Parathyroid adenoma (tissue), 2 donors: Measurements from ENCODE around the gene EIF2AK2.

Source experiments
- H2AFZ ChIP-seq: fragments of 300-600 bp; sonication (generic); one replicate; pipeline ENCODE4 v1.7.0; 2017; ENCODE audit warnings: antibody characterized with exemption, mild to moderate bottlenecking
- H3K27ac ChIP-seq: fragments of 300-600 bp; sonication (generic); one replicate; pipeline ENCODE4 v1.7.0; 2017
- H3K27me3 ChIP-seq: fragments of 300-600 bp; sonication (generic); one replicate; pipeline ENCODE4 v1.7.0; 2017; ENCODE audit warnings: low read length; ENCODE audit not compliant: control insufficient read depth, insufficient read depth
- H3K36me3 ChIP-seq: fragments of 300-600 bp; sonication (generic); one replicate; pipeline ENCODE4 v1.7.0; 2017; ENCODE audit warnings: low read length; ENCODE audit not compliant: control insufficient read depth, insufficient read depth
- H3K4me1 ChIP-seq: fragments of 300-600 bp; sonication (generic); one replicate; pipeline ENCODE4 v1.7.0; 2017; ENCODE audit warnings: control low read depth
- H3K4me2 ChIP-seq: fragments of 300-600 bp; sonication (generic); one replicate; pipeline ENCODE4 v1.7.0; 2017; ENCODE audit warnings: low read length
- H3K4me3 ChIP-seq: fragments of 300-600 bp; sonication (generic); one replicate; pipeline ENCODE4 v1.7.0; 2017; ENCODE audit warnings: low read depth, low read length
- H3K79me2 ChIP-seq: fragments of 300-600 bp; sonication (generic); one replicate; pipeline ENCODE4 v1.7.0; 2017; ENCODE audit warnings: control low read depth
- H3K9ac ChIP-seq: fragments of 300-600 bp; sonication (generic); one replicate; pipeline ENCODE4 v1.7.0; 2017; ENCODE audit warnings: mild to moderate bottlenecking
- H3K9me3 ChIP-seq: fragments of 300-600 bp; sonication (generic); one replicate; pipeline ENCODE4 v1.7.0; 2017; ENCODE audit warnings: low read length; ENCODE audit not compliant: control insufficient read depth
- CTCF ChIP-seq: fragments of 300-600 bp; sonication (generic); IDR thresholded peaks from one replicate; pipeline ENCODE4 v1.7.0; 2017; ENCODE audit warnings: antibody characterized with exemption, mild to moderate bottlenecking
- donor health status: primary hyperparathyroidism.

Gene EIF2AK2

GRCh38 chr2:37181726-37182684, 25.2 kb upstream of the EIF2AK2 start:
- Histone ChIP-seq H3K4me1 (peaks cover 5% of the 10 kb centered on the region), H3K27ac (no peak overlapping the region), H3K4me2 (peak overlapping the region; percentile 61), H3K9ac (no peak overlapping the region), H3K79me2 (no peaks in the 10 kb centered on the region), H2AFZ (peak overlapping the region; percentile 1), H3K9me3 (no peaks in the 10 kb centered on the region), H3K4me3 (no peak overlapping the region), H3K27me3 (no peaks in the 10 kb centered on the region), H3K36me3 (no peaks in the 10 kb centered on the region)
- no peak for TF ChIP-seq CTCF

DNA sequence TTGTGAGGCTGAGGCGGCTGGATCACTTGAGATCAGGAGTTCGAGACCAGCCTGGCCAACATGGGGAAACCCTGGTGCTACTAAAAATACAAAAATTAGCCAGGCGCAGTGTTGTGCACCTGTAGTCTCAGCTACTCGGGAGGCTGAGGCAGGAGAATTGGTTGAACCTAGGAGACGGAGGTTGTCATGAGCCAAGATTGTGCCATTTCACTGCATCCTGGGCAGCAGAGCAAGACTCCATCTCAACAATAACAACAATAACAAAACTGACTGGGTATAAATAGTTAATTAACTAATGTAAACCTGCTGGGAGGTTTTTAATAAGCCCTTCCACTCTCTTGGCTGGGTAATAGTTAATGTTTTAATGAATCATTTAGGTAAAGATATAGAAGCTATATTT, 23.9 kb upstream of the EIF2AK2 start:
- no peak overlapping the region for H3K27ac ChIP-seq
- no peak overlapping the region for H3K4me2 ChIP-seq
- H3K27me3 ChIP-seq: no peaks in the 10 kb centered on the region
- H3K9me3 ChIP-seq: no peaks in the 10 kb centered on the region
- H3K79me2 ChIP-seq: no peaks in the 10 kb centered on the region
- no peak overlapping the region for H3K4me3 ChIP-seq
- no peak overlapping the region for H3K9ac ChIP-seq
- no peak overlapping the region for H2AFZ ChIP-seq
- no peaks in the 10 kb centered on the region for H3K36me3 ChIP-seq
- peaks cover 5% of the 10 kb centered on the region for H3K4me1 ChIP-seq
- no peak for TF ChIP-seq CTCF

DNA sequence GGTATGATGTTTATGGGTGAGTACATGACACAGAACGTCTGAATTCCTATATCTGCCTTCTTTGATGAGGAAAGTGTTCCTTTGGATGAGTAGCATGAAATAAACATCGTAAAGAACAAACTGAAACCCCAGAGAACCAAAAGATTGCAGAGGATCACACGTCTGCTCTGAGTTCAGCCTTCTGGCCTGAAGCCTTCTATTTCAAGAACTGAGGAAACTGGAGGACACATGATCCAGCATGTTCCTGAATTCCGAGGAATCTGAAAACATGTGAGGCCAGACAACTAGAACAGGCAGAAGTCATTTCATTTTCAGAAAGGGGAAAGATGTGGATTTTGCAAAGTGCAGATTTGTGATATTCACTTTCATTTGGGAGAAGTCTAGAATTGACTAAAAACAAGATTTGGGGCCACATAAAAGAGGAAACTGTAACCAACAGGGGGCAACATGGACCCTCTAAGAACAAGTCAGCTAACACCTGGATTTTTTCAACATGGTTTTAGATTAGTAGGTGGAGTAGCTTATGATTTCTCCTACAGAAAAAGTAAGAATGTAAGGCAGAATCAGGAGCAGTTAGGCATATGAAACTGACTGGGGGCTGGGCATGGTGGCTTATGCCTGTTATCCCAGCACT, 23.3 kb upstream of the EIF2AK2 start:
- no peak overlapping the region for H3K4me3 ChIP-seq
- H3K36me3 ChIP-seq: no peaks in the 10 kb centered on the region
- TF ChIP-seq CTCF: no peak
- no peak overlapping the region for H3K9ac ChIP-seq
- H3K4me1 ChIP-seq: peaks cover 5% of the 10 kb centered on the region
- no peaks in the 10 kb centered on the region for H3K9me3 ChIP-seq
- H3K27ac ChIP-seq: no peak overlapping the region
- no peak overlapping the region for H3K4me2 ChIP-seq
- no peaks in the 10 kb centered on the region for H3K79me2 ChIP-seq
- no peaks in the 10 kb centered on the region for H3K27me3 ChIP-seq
- H2AFZ ChIP-seq: peak overlapping the region; percentile 20

DNA sequence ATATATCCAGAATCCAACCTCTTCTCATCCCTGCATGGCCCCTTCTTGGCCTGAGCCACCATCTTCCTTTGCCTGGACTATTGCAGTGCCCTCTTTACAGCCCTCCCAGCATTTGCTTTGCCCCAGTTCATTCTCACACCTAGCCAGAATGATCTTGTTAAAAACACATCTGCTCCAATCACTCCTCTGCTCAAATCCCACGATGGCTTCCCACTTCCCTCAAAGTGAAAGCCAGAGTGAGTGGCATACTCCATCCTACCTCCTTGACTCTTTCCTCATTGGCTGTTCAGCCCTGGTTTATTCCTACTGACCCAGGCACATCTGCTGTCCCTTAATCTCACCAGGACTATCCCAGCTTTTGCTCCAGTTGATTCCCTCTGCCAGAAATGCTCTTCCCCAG, 17.0 kb upstream of the EIF2AK2 start:
- Histone ChIP-seq H3K27me3 (no peaks in the 10 kb centered on the region), H3K9me3 (no peaks in the 10 kb centered on the region), H3K27ac (no peak overlapping the region), H3K4me2 (no peak overlapping the region), H3K79me2 (no peaks in the 10 kb centered on the region), H3K9ac (no peak overlapping the region), H3K4me1 (no peaks in the 10 kb centered on the region), H3K4me3 (no peak overlapping the region), H3K36me3 (no peaks in the 10 kb centered on the region), H2AFZ (no peak overlapping the region)
- TF ChIP-seq CTCF: no peak
